NCI-H526 treated with DMSO at 0.1 percent for 48 hours (cell line): ENCODE results near the gene FAF1.

Source experiments
- DNase-seq: peaks from one replicate; lab custom pipeline; 2025; lab: John Stamatoyannopoulos, UW

Gene FAF1

DNA sequence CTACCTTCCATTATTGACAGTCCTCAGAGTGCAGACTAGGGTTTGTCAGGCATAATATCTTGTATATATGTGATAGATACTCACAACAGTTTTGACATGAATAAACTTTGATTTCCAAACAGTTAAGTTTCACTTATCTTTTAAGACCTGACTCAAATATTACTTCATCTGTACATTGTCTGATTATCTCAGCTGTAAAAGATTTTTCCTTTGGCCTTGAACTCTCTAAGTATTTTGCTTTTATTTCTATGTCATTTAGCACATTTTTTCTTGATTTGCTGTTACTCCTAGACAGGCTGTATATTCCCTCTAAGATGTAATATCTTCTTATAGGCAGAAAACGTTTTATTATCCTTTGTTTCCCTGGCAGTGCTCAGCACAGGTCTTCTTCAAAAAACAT is 471.2 kb downstream of the FAF1 start:
- no peak for DNase-seq

DNA sequence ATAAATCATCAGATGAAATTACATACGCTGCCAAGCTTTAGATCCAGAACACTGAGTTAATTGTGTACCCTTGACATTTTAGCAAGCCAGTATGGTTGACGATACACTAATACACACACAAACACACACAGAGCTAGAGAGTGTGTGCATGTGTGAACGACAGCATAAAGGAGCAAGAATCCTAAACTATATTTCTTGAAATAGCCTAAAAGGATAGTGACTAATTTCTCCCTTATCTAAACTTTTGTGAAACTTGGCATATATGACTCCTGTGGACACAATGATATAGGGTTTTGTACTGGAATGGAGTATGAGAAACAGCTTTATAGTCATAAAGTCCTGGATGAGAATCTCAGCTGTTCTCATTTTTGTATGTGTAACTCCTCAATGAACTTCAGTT is 471.7 kb downstream of the FAF1 start:
- no peak for DNase-seq

DNA sequence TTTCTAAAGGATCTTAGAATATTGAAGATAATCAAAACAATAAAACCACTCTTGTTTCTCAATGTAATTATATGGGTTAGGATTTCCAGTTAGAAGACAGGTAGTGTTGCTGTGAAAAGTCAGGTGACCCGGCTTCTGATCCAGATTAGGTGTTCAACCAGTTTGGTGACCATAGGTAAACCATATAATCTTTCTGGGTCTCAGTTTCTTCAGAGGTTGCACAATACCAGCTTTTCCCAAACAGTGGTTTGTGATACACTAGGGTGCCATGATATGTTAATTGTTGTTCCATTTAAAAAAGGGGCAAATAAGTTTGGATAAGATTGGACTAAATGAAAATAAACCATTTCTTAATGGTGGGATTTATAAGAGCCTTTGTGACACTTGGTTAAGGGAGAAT is 472.3 kb downstream of the FAF1 start:
- DNase-seq = no peak

DNA sequence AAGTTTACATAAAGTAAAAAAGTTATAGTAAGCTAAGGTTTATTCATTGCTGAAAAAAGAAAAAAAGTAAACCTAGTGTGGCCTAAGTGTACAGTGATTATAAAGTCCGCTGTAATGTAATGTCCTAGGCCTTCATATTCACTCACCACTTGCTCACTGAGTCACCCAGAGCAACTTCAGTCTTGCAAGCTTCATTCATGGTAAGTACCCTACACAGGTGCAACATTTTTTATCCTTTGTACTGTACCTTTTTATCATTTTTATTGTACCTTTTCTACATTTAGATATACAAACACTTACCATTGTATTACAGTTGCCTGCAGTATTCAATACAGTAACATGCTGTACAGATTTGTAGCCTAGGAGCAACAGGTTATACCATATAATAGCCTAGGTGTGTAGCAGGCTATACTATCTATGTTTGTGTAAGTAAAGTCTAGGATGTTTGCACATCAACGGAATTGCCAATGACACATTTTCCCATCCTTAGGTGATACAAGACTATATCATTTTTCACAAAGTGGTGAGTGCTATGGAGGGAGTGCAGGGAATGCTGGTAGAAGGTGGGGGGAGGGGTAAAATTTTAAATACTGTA is 478.8 kb downstream of the FAF1 start:
- no peak for DNase-seq

DNA sequence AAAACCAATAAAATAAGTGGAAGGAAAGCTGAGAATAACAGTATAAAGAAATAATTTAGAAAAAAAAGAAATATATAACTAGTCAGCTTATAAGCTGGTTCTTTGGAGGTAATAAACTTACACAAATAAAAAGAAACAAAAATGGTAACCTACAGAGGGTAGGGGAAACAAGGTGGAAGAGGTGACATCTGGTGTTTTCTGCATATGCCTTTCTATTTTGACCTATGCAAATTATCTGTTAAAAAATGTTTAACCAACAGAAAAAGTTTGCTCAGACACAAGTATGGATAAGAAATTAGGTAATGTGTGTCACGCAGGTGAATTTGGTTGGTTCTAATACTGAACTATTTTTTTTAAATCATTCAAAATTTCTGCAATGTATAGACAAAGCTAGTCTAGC is 483.3 kb downstream of the FAF1 start:
- no peak for DNase-seq

DNA sequence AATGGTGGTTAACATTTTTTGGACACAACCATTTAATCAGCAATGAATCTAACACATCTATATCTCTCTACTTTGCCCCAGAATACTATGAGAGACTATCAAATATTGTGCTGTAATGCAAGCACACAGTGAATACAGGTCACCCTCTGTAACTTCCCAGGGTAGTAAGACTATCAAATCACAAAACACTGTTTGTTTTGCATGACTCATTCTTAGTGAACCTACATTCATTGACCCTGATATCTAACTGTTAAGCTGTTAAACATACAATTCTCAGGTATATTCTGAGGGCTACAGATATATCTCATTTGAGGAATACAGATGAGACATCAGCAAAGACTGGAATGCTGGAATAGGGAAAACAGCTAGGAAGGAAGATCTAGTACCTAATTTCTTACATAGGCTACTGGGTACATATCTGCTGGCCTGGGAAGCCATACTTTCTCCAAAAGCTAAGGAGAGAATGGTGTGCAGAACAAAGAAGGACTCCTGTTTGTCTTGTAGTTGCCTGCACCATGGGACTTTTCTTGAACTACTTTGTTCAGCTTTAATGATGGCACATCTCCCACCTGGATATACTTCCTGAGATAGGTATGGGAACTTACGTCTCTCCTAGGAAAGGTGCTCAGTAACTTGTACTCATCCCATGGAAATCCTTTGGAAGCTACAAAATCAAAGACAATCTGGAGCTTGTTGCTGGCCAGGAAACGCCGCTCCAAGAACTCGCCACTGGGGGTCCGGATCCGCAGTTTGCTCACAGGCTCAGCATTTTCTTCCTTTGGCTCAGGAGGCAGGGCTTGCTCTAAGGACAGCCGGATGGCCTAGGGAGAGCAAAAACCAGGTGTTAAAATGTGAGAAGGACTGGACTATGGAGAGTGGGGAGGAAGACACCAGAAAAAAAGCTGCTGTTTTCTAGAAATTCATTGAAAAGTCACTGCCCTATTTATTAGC is 484.9 kb downstream of the FAF1 start:
- no peak for DNase-seq

DNA sequence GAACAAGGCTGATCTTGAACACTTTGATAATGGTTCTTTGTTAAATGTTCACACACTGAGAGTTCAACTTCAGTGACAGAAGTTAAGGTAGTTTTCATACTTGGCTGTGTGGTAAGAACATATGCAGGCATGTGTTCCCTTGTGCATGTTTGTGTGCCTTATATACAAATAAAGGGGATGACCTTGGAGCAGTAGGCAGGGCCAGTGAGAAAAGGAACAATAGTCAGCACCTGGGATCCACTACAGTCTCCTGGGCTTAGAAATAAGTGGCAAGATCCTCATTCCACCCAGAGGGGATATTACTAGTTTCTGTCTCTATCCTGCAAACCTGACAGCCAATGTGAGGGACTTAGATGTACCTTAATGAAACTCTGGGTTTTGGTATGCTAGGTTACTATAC is 486.6 kb downstream of the FAF1 start:
- DNase-seq = no peak

DNA sequence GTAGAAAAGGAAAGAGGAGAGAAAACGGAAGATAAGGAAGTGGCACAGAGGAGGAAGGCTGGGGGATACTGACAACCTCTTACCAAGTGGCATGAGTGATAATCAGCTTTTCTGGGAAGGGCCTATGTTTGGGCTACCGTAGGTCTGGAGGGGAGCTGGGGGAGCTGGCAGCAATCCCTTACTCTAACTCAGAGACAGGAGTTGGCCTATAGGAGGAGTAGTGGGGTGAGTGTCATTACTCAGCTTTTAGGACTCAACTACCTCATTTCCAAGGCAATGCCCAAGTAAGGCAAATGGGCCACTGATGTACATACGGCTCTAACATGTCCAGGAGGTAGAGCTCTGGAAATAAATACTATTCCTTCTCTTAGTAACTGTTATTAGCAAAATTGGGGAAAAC is 488.1 kb downstream of the FAF1 start:
- DNase-seq = no peak

DNA sequence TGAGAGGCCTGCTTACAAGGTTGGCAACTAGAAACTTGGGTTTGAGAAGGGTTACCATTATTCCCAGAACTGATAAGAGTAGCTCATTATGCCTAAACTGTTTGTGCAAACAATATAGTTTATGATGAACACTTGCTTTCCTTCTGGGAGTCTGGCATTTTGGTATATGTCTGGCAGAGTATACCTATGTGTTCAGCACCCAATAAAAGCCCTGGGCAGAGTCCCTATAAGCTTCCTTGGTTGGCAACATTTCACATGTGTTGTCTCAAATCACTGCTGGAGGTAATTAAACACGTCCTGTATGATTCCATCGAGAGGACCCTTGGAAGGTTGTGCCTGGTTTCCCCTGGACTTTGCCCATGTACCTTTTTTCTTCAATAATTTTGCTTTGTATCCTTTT is 497.1 kb downstream of the FAF1 start:
- DNase-seq = no peak

DNA sequence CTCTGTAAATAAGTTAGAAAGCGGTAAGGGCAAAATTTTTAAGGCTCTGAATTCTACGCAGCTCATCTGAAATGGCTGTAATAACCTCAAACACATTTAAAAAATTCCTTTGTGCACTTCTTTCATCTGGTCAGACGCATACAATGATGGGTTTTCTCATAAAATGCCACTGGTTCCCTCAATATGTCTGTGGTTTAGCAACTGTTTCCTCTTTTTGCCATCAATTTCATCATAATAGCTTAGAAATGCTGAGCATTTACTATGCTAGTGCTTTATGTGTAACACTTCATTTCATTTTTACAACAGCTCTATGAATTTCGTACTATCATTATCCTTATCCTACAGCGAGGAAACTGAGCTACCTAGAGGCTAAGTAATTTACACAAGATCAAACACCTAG is 501.6 kb downstream of the FAF1 start:
- no peak for DNase-seq

DNA sequence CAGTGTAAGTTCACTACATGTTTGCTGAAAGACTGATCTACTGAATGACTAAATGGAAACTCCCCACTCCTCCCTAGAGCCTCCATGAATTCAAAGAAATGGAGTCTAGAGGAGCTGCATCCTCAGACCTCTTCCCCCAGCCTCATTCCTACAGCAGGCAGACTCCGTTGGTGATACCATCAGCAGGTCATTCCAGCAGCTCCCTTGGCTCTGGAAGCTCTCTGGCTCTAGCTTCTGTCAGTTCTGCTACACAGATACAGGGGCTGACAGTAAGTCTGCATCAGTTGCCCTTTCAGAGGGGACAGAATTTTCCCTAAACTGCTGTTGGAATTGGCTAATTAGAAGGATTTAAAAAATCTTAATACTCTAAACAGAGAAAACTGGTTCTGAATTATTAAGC is 505.2 kb downstream of the FAF1 start:
- no peak for DNase-seq

DNA sequence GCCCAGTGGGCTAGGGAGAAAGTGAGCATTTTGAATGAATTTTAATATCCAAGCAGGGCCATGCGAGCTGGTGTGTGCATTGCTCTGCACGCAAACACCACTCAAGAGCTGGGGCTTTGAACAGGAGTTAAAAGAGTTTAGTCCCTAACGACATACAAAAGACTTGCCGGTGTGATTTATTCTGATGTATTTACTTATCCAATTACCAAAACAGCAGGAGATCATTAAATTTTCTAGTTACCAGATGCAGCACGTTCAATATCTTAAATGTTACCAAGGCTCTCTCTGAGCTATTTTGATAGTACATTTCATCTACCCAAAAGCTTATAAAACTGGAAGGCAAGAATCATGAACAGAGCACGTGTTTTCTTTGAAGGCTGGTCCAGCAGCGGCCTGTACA is 506.8 kb downstream of the FAF1 start:
- DNase-seq = no peak

DNA sequence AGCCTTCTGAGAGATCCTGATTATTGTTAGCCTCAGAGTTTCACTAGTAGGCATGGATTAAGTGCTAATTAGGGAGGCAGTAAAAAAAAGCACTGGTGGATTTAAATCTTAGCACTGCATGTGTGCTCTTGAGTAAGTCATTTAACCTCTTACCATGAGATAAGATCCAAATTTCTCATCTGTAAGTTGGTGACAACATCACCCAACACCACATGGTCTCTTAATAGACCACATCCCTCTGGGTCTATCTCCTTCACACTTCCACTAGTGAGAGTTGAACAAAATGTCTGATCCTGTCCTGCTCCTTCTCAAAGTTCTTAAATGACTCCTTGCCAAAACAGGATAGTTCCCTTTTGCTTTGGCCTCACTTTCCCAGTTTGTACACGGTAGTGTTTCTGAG is 507.4 kb downstream of the FAF1 start:
- no peak for DNase-seq

DNA sequence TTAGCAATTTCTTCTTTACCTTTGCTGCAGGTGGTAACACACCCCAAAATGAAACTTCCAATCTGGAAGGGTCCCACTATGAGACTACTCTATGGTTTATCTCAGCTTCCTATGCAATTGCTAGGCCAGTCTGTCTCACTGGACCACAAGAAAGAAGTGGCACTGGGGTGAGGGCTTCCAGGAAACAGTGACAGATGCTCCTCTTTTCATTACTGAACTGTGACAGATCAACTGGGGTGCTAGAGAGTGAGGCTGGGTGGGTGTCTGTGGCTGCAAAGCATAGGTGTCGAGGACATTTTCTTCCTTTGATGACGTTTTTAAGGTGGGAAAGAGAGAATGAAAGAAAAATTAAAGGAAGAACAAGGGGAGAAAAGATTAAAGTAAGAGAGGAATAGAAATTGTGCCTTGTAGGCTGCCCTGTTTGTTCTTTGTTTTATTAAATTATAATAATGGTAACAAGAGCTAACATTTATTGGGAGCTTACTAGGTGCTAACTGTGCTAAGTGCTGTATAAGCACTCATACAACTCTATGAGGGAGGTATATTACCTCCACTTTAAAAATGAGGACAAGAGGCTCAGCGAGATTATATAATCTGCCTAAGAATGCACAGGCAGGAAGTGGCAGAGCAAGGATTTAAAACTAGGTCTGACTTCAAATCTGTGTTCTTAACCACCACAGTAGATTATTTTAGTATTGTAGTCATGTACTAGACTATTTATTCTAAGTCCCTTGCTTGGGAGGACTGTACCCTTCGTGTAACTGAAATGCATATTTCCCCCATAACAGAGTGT is 509.0 kb downstream of the FAF1 start:
- DNase-seq = no peak

DNA sequence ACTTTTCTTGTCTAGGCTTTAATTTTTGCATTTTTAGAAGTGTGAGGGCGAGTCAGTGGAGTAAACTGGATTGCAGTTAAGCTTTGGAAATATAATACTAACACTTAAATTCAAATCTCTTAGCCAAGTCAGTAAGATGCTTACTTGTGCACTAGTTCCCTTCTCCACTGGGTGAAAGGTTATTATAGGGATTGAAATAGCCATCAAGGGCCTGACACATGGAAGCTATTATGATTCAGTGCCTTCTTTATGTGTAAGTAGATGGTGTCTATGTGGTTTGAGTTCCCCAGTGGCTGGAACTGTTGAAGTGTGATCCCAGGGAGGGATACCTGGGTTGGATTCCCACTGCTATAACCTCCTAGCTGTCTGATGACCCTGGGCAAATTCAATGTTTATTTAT is 512.1 kb downstream of the FAF1 start:
- no peak for DNase-seq

DNA sequence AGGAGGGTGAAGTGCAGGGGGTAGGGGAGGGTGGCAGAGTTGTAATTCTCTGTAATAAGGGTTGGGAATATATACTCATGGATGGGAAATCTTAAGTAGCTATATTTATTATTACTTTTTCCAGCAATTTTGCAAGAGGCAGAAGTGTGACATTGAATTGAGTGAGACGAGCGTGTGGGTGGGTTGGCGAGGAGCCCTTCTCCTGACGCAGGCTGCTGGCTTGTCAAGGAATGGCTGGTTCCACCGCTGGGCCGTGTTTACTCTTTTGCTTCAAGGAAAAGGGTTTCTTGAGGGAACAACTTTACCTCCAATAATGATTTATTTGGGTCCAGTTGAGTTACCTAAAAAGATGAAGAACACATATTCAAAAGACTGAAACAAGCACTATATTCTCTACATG is 518.9 kb downstream of the FAF1 start:
- no peak for DNase-seq

DNA sequence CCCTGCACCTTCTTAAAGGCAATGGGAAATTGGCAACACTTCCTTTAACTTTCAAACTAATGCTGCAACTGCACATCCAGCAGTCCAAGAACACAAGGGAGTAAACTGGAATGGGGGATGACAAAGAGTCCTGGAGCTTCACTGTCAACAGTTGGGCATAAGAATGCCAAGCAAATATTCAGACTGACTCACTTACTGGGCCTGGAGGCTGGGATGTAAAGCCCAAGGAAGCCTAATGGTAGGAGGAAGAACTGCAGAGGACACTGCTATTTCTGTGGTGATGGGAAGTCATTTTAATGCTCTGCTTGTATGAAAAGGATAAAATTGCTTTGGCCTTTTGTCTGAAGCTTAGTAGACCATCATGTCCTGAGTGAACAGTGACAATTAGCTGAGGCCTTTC is 521.1 kb downstream of the FAF1 start:
- DNase-seq = no peak

DNA sequence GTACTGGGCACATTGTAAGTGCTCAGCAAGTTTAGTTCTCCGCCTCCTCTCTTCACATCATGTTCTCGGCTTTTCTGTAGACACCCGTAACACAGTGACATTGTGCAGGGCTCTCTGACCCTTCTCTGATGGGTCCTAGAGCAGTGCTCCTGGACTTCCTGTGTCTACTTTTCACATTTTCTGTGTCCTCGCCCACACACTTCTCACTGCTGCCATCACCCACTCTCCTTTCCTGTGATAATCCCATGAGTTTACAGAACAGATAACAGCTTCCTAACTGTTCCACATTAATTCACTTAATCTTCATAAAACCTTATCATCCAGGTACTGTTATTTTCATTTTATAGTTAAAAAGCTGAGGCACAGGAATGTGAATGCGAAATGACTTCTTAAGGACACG is 523.6 kb downstream of the FAF1 start:
- no peak for DNase-seq

DNA sequence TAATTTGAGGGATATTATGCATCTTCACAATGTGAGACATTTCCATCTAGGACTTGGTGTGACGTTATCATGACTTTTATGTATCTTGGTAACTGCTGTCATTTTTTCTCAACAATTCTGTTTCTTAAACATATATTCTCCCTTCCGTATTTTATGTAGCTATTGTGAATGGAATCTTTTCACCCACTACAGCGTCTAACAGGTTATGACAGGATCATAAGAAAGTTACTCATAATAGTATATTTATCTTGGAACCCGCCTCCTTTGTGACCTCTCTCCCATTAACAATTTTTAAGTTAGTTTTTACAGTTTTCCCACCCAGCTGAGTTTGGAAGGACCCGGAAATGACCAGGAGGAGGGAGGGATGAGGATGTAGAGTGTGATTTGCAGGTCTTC is 530.1 kb downstream of the FAF1 start:
- DNase-seq = no peak

DNA sequence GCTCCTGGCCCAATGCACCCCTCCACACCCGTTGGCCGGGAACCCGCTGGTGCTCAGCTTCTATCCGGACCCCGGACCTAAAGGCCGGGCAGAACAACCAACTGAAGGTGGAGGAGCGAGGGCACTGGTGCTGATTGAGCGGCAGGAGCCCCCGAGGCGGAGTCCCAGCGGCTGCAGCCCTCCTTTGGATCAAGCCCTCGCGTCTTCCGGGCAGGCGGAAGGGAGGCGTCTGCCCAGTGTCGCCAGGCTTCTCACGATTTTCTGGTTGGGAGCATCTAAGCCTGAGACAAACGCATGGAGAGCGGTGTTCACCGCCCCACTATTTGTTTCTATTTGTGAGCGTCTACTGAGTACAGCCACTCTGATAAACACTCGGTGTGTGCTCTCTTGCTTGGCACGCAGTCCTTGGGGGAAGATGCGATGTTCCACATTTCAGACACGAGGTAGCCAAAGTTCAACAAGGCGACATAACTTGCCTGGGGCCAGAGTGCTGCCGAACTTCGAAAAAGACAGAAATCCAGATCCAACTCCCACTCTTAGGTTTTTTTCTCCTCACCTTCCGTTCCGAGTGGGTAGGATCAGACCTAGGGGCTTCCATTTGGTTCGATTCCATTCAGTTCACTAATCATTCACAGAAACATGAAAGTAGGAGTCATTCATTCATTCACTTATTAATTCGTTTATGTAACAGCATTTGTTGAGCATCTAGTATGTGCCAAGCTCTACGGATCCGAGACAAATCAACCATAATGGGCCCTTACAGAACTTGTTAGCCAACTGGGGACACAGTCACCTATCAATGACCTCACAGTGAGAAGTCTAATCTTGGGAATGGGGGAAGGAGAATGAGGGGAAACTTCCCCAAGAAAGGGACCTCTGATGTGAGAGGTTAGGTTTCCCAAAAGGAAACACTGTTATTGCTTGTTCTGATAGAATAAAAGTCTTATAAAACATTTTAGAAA is 532.0 kb downstream of the FAF1 start:
- no peak for DNase-seq

DNA sequence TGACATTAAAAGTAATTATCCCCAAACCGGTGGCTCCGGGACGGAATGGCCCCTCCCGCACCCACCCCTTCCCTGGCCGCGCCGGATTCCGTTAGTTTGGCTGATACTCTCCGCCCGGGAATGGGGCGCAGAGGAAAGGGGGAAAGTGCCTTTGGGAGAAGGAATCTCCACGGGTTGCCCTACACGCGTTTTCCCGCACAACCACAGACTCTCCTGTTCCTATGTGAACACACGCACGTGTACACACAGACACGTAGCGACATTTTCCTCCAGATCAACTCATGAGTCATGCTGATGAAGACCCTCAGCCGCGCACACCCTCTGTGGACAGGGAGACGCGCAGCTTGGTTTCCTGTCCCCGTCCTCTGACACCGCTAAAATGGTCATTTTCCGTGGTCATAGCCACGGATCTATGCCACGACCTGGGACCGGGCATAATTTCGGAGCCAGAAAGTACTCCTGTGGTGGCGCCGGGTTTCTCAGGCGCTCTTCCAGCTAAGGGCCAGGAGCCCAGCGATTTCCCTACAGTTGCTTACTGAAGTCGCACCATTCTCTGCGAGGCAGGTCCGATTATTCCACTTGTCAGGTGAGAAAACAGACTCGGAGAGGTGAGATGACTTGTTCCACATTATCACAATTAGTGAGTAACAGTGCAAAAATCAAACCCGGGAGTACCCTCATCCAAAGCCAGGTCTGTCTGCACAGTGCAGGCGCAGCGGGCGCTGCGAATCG is 532.8 kb downstream of the FAF1 start:
- peak; percentile 27 for DNase-seq
